Activated T-cell treated with anti-CD3 and anti-CD28 coated beads, Interleukin-2, amount 50 U/mL, for 1 hour (primary cell): ENCODE measurements around the gene PHF1.
A peak's percentile ranks its signal among the peaks of the same experiment; 100 is the strongest.

ENCODE experiments used
- DNase-seq: peaks from one replicate; pipeline ENCODE4 v3.0.0-alpha.2; 2020

The PHF1 gene

DNA sequence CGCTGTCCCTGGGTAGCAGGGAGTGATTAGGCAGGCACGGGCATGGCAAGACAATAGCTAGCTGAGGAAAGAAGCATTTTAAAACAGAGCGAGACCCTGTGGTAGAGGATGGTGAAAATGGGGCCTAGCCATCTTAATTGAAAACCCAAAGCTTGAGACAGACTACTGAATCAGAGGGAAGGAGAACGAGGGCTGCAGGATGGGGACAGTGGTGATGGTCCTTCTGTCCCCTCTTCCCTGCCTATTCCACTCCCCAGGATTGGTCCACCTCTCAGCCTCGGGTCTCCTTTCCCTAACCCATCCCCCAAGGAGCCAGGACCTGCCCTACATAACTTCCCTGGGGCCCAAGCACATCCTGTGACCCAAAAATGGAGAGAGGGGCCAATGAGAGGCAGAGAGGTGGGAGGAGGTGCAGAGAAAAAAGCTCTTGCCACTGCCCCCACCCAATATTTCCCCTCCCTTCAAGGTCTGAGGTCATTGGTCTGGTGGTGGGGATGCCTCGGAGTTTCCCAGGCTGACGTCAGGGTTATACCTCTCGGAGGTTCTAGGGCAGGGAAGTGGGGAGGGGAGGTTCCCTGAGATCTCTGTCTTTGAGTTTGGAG is 8.0 kb downstream of the PHF1 start:
- peak; percentile 48 for DNase-seq

GRCh38 chr6:33419580-33420490 is 9.0 kb downstream of the PHF1 start, which contains the start of gene SYNGAP1:
SYNGAP1 (plus strand) TSS chr6:33420065; CDS start chr6:33420265, 200 bp downstream.
- peak; percentile 53 for DNase-seq

GRCh38 chr6:33420491-33421343 is 9.9 kb downstream of the PHF1 start:
- no peak for DNase-seq

GRCh38 chr6:33421344-33421643 is 10.5 kb downstream of the PHF1 start:
- DNase-seq, result no peak

DNA sequence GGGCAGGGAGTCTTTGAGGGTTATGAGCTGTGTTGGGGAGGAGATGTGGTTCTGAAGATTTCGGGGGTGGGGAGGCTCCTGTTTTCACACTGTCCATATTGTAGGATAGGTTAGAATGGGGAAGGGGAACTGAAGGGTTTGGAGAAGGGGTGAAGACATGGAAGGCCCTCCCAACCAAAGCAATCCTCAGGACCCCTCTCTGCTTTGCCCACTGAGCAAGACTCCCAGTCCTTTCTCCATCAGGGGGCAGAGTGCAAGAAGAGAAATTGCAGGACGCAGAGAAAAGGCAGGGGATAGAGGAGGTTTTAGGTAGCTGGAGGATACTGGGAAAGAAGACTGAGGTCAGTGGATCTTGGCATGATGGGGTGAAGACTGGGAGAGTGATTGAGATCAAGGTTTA is 13.0 kb downstream of the PHF1 start:
- no peak for DNase-seq

- DNase-seq, result no peak
These were observed 14.2 kb downstream of the PHF1 start for GRCh38 chr6:33424855-33425667.

DNA sequence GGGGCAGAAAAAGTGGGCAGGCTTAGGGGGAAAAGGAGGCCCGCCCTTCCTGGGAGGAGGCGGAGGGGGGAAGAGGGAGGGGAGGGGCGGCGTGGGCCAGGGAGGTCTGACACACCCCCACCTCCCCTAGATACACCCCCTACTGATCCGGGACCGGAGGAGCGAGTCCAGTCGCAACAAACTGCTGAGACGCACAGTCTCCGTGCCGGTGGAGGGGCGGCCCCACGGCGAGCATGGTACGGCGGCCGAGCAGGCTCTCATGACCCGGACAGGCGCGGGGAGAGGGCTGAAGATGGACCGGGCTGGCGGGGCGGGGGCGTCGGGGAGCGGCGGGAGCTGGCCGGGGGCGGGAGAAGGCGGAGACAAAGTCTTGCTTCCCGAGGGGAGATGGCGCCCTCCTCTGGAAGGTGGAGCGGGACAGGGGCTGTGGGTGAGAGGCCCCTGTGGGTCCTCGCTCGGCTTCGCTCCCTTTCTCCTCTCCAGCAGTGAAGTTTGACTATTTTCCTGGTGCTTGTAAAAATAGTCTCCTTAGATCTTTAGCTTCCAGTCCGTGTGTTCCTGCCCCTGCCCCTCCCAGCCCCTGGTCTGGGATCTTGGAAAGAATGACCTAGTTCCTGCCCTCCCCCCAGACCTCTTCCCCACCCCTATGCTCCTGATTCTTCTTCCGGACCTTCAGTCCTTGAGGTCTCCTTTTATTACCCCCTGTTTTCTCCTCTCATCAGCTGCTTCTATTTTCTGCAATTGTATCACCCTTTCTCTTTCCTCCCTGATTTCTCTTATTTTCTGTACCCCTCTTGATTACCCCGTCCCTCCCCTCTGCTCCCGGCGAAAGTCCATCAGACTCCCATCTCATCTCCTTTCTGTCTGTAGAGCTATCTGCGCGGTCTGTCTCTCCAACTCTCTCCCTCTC is 15.1 kb downstream of the PHF1 start:
- peak; percentile 82 for DNase-seq

GRCh38 chr6:33426590-33427511 is 16.0 kb downstream of the PHF1 start:
- no peak for DNase-seq

- peak; percentile 74 for DNase-seq
These were observed 16.9 kb downstream of the PHF1 start for GRCh38 chr6:33427585-33428223.

GRCh38 chr6:33428224-33428965 is 17.6 kb downstream of the PHF1 start:
- DNase-seq, result peak; percentile 50

DNA sequence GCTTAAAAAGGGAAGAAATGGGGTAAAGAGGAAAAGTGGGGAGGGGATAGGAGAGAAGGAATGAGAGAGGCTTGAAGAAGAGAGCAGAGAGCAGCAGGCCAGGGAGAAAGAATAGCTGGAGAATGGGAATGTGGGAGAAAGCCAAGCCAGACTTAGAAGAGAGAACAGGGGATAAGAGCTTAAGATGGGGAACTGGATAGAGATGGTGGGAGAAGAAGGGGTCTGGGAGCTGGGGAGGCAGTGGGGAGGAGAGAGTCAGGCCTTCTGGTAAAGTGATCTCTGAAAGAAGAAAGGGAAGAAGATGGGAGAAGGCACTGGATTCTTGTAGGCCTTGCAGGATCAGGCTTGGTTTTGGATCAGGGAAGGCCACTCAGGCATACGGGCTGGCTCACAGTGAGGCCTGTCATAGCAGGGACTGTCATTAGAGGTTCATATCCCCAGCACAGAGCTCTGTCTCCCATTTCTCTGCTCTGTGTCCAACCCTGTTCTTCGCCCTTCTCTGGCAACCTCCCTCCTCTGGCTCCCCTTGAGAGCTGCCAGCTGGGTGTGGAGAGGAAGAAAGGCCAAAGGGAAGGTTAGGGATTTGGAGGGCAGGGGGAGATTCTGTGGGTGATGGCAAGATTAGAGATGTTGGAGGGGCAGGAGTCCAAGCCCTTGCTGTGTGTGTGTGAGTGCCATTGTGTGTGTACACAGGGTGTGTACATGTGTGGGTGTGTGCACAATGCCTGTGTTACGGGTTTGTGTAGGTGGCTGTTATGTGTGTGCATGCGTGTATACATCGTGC is 18.3 kb downstream of the PHF1 start:
- no peak for DNase-seq

GRCh38 chr6:33429750-33430052 is 18.9 kb downstream of the PHF1 start:
- DNase-seq, result no peak

GRCh38 chr6:33430334-33430733 is 19.5 kb downstream of the PHF1 start:
- no peak for DNase-seq

GRCh38 chr6:33430991-33431879 is 20.4 kb downstream of the PHF1 start:
- peak; percentile 82 for DNase-seq

GRCh38 chr6:33431880-33432541 is 21.2 kb downstream of the PHF1 start:
- DNase-seq, result no peak

DNA sequence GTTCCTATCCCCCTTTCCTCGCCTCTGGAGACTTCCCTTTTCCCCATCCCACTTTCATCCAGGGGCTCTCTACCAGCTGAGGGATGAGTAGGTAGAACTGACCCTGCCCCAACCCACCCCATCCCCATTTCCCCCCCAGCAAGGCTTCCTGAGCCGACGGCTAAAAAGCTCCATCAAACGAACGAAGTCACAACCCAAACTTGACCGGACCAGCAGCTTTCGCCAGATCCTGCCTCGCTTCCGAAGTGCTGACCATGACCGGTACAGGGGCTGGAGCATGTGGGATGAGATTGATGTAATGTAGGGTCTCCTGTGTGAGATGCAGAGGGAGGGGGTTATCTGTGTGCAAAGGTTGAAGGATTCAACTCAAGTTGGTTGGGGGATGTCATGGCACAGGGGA is 21.7 kb downstream of the PHF1 start:
- DNase-seq, result no peak
